Tibial nerve (tissue), 4 donors: Measurements from ENCODE around the gene AKT3.

Source experiments
- CTCF ChIP-seq, 5 experiments: fragments of 200-600 bp in 3 of 5; fragments of 450-650 bp in 2 of 5; sonication (generic) in 3 of 5; IDR thresholded peaks; one replicate each; pipeline ENCODE4 v1.5.1; 2016 to 2019; ENCODE audit warnings: antibody characterized with exemption in 5 of 5, mild to moderate bottlenecking in 3 of 5, moderate library complexity in 2 of 5
- EP300 ChIP-seq, 2 donors: sonication (generic); formaldehyde crosslinking; IDR thresholded peaks; one replicate each; pipeline ENCODE4 v1.6.1; 2017; ENCODE audit warnings: antibody characterized with exemption in 2 of 2, mild to moderate bottlenecking in 1 of 2
- POLR2A ChIP-seq, 2 donors: fragments of 450-650 bp; IDR thresholded peaks; one replicate each; pipeline ENCODE4 v1.6.1; 2017; ENCODE audit warnings: antibody characterized with exemption in 2 of 2, mild to moderate bottlenecking in 2 of 2, moderate library complexity in 2 of 2

DNA sequence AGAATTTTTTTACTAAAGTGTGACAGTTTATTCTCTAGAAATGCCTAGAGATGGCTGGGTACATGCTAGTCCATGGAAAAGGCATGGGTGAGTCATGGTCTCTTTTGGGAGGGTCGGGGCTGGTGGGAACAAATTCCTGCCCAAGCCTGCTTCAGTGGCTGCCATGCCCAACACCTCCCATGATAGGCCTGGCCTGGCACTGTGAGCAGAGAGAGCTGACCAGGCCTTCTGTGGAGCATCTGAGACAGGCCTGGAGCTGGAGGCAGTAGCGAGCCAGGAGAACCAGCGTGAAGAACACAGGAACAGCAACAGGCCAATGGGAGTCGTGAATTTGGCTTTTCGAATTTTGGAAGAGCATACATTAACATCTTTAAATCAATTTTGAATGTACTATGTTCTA lies 385.0 kb downstream of the AKT3 start:
- no peak for TF ChIP-seq CTCF (IDR thresholded peaks at IDR 0.05)
- TF ChIP-seq POLR2A (IDR thresholded peaks at IDR 0.05): no peak
- TF ChIP-seq EP300 (IDR thresholded peaks at IDR 0.05): no peak
